GM21526 (cell line): ENCODE results near the gene GALK2.
"Not testable (repeated sequence)": the region's sequence is repeated elsewhere in the genome, so short reads cannot be mapped to it uniquely, and the experiment has no call there.

Source experiments
- ATAC-seq: cut with Tn5 transposase; IDR thresholded peaks from one replicate; pipeline ENCODE4 v1.9.1; 2021; ENCODE audit warnings: moderate library complexity; ENCODE audit not compliant: unreplicated experiment, low FRiP score

Gene GALK2

GRCh38 chr15:49328941-49329340 lies 158.9 kb downstream of the GALK2 start:
- no peak for ATAC-seq

- no peak for ATAC-seq
Observed at GRCh38 chr15:49330166-49330565, 160.1 kb downstream of the GALK2 start.

GRCh38 chr15:49331442-49331841 lies 161.4 kb downstream of the GALK2 start:
- ATAC-seq, result no peak

- ATAC-seq, result no peak
Observed at GRCh38 chr15:49331951-49332350, 161.9 kb downstream of the GALK2 start.

GRCh38 chr15:49339656-49340055 lies 169.6 kb downstream of the GALK2 start:
- no peak for ATAC-seq

- ATAC-seq, result no peak
Observed at GRCh38 chr15:49343546-49343945, 173.5 kb downstream of the GALK2 start.

GRCh38 chr15:49354439-49354838 lies 184.4 kb downstream of the GALK2 start:
- ATAC-seq, result not testable (repeated sequence)

- no peak for ATAC-seq
Observed at GRCh38 chr15:49361370-49361769, 191.3 kb downstream of the GALK2 start.

- ATAC-seq, result no peak
Observed at GRCh38 chr15:49366496-49366895, 196.4 kb downstream of the GALK2 start.

GRCh38 chr15:49370782-49371181 lies 200.7 kb downstream of the GALK2 start:
- ATAC-seq, result no peak

- ATAC-seq, result no peak
Observed at GRCh38 chr15:49372366-49372765, 202.3 kb downstream of the GALK2 start.

- ATAC-seq, result no peak
Observed at GRCh38 chr15:49379996-49380395, 209.9 kb downstream of the GALK2 start.

- ATAC-seq, result no peak
Observed at GRCh38 chr15:49380912-49381311, 210.9 kb downstream of the GALK2 start.
